Activated CD4-positive, alpha-beta T cell treated with anti-CD3 and anti-CD28 coated beads, Interleukin-2, amount 50 U/mL, for 24 hours (primary cell): ENCODE results near the gene RERE.

ENCODE experiments used
- DNase-seq, 2 donors: peaks; one replicate each; pipeline ENCODE4 v3.0.0-alpha.2; 2020; ENCODE audit warnings: low read depth in 1 of 2, low spot score in 1 of 2

Gene RERE

DNA sequence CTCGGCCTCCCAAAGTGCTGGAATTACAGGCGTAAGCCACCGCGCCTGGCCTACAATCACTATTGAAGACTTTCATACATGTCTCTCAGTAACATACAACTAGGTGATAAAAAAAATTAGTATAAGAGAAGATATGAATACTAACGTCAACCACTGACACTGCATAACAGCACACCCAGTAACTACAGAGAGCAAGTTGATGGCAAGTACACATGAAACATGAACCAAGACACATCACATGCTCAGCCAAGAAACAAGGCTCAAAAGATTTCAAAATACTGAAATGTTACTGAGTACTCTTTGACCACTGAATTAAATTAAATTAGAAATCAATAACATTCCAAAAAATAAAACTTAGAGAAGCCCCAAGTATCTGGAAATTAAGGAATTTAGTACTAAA is 331.4 kb downstream of the RERE start:
- DNase-seq, result no peak

DNA sequence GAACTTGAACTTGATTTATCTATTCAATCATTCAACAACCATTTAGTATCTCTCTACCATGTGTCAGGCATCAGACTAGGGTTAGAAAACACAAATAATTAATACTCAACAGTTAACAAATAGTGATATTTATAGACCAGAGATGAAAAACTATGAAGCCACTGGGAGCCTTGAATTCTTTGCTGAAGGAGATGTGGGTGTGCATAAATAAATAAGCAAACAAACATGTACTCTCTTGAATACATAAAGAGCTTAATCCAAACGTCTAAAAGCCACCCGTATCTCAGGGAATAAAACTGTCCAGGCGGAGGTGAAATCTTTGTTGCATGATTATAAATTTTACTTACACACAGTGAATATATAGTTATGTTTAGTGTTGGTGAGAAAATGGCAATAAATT is 333.9 kb downstream of the RERE start:
- no peak for DNase-seq

DNA sequence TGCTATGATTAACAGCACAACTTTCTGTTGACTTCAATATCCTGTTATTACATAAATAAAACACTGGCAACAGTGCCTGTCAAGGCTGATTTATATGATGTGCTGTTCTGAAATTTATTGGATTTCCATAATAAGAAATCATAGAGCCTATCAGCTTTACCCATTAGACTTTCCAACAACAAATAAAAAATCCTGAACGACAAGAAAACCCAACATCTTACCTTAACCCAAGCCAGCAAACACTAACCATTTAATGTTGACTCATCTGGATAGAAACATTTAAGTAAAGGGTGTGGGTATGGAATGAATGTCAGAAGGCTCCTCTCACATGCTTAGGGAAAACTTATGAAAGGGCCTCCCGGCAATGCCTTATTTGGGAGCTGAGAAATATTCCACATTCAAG is 334.5 kb downstream of the RERE start:
- no peak for DNase-seq

DNA sequence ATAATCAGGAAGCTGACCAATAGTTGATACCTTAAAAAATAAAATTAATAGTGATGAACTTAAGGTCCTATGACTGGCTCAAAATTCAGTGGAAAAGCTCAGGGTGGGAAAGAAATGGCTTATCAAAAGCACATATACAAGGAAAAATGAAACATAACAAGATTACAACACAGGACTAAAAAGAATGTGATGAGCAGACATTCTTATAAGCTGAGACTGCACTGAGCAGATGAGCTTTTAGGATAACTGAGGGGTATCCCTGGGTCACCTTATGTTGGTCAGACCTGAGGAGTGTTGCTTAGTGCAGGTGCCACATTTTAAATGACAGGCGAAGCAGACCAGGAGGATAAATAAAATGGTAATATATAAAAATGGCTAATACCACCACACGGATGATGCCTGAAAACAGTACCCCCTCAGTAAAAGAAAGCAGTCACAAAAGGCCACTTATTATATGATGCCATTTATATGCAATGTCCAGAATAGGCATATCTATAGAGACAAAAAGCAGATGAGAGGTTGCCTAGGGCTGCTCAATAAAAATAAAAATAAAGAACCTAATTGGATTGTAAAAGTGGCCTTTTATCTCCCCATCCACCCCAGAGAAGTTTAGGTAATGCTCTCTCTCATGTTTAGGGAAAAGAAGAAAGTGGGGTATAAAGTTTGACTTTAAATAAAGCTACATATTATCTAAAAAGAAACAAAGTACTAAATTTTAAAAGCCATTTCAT is 335.6 kb downstream of the RERE start:
- DNase-seq, result no peak

GRCh38 chr1:8478566-8478965 is 338.9 kb downstream of the RERE start:
- no peak for DNase-seq

- no peak for DNase-seq
Measured at GRCh38 chr1:8477983-8478362, 339.5 kb downstream of the RERE start.

- DNase-seq, result no peak
Measured at GRCh38 chr1:8477166-8477982, 340.1 kb downstream of the RERE start.

DNA sequence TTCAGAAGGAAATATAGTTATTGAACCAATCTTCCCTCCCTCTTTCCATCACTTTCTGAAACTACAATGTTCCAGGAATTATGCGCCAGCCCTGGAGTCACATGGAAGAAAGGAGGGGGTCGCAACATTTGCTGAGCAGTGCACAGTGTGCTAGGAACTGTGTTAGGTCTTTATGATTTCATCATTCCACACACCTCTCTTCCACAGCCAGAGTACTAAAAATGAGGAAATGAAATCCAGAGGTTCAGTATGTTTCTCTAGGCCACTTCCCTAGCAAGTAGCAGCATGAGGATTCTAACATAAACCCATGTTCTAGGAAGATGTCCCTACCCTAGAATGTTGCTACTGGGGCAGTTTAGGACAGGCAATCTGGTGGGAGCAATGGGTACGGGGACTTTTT is 341.4 kb downstream of the RERE start:
- DNase-seq, result no peak

DNA sequence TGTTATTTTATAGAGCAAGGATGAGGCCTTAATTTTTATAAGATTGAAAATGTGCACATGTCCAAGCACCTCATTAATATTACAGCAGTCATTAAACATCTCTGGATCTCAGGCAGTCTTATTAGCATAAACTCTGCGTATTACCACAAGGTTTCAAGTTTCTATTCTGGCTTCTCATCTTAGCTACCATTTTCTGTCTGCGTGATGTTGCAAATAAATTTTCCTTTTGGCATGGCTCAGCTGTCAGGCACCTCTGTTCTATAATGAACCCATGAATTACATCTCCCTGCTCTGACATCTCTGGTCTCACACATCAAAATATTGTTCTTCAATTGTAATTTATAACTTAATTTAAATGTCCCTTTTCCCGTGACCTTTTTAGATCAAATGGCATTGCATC is 343.1 kb downstream of the RERE start:
- no peak for DNase-seq

GRCh38 chr1:8473891-8474300 is 343.5 kb downstream of the RERE start:
- DNase-seq, result no peak

GRCh38 chr1:8473121-8473875 is 344.1 kb downstream of the RERE start:
- no peak for DNase-seq

DNA sequence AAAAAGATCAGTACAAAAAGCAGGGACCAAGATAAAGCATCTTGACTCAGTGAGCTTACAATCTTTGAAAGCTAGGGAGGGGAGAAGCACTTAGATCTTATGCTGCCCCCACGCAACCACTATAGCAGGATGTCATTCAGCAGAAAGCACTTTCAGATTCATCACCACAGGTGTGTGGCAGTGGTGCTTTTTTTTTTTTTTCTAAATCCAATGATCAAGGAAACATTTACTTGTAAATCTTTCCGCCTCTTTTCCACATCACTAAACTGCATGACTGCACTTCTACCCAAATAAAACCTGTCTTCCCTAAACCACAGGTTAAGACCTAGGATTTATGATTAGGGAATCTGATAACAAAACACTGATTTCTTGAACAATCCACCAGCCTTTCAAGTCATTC is 344.8 kb downstream of the RERE start:
- DNase-seq, result peak in 1 of 2 donors; percentile 49

GRCh38 chr1:8471451-8471850 is 346.0 kb downstream of the RERE start:
- DNase-seq, result no peak

DNA sequence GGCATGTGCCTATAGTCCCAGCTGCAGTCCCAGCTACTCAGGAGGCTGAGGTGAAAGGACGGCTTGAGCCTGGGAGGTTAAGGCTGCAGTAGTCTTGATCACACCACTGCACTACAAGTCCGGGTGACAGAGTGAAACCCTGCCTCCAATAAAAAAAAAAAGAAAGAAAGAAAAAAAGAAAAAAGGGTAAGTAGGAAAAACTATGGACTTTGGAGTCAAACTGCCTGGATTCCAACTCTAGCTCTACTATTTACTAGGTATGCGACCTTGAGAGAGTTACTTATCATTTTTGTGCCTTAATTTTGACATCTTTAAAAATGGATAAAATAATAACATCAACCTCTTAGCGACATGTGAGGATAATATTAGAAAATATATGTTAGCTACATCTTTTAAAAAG is 348.7 kb downstream of the RERE start:
- DNase-seq, result no peak

DNA sequence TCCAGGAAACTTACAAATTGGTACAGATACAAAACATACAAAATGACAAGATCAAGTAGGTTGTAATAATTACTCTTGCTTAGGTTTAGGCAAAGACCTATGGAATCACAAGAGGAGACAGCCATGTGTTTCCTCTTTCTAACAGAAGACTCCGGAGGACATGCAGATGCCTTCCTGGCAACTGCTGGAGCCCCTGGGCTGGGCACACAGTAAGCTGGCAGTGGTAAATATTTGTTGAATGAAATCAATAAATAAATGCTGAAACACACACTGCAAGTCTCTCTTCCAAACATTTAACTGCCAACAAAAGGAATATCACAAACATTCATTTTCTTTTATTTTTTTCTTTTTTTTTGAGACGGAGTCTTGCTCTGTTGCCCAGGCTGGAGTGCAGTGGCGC is 350.1 kb downstream of the RERE start:
- no peak for DNase-seq

- DNase-seq, result no peak
Measured at GRCh38 chr1:8465692-8466091, 351.7 kb downstream of the RERE start.

DNA sequence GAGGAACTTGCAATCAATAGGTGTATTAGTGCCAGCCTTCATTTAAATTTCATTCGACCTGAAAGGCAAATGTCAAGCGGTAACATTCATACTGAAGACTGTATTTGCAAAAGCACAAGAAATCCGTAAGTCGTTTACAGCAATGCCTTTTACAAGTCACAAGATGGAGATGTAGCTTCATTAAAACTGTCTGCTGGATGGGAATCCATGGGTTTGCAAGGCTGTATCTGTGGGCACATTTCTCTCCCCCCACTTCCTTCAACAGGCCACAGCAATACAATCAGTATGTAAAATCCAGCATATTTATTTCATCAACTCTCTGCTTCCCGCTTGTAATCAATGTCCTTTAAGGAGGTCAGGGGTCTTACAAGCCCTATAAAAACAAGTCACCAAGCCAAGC is 352.4 kb downstream of the RERE start:
- DNase-seq, result no peak

- no peak for DNase-seq
Measured at GRCh38 chr1:8464377-8464776, 353.1 kb downstream of the RERE start.

GRCh38 chr1:8463144-8463927 is 354.1 kb downstream of the RERE start:
- DNase-seq, result no peak

DNA sequence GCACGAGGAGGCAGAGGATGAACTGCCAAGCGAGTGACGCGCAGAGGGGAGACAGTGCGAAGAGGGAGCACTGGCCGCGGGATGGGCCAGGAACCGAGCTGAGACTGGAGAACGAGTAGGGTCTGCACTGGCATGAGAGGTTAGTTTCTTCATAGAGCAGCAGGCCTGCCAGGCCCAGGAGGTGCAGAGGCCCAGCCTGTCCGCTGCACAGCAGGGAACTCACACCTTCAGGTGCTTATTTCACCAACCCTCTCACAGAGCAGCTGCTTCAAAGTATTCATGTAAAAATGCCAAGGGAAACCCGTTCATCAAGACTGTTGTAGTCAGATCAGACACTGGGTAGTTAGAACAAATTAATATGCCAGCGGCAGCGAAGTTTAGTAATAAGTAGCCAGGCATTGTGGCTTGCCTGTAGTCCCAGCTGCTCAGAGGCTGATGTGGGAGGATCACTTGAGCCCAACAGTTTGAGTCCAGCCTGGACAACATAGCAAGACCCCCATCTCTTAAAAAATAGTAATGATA is 355.0 kb downstream of the RERE start:
- DNase-seq, result no peak
